Measurements from ENCODE around the gene SLC16A1.

Gene SLC16A1

GRCh38 chr1:112872551-112872962, 83.4 kb downstream of the SLC16A1 start:
- Histone ChIP-seq H3K79me2 (ENCODE audit: insufficient read depth, low read length) (no peaks in the 10 kb centered on the region), H3K9ac (ENCODE audit: low read length) (no peak overlapping the region), H3K36me3 (ENCODE audit: low read length) (no peaks in the 10 kb centered on the region), H3K4me3 (ENCODE audit: insufficient read depth, low read length, poor library complexity, severe bottlenecking) (no peak overlapping the region), H2AFZ (ENCODE audit: low read depth, low read length, severe bottlenecking) (no peak overlapping the region), H3F3A (ENCODE audit: insufficient read depth) (no peaks in the 10 kb centered on the region), H3K9me2 (replicated peaks; ENCODE audit: insufficient read depth, low read length) (no peaks in the 10 kb centered on the region), H3K27me3 (ENCODE audit: low read length) (no peaks in the 10 kb centered on the region), H3K4me2 (ENCODE audit: low read depth, low read length, poor library complexity, severe bottlenecking) (no peak overlapping the region), H3K9me3 (ENCODE audit: insufficient read depth, low read length) (no peaks in the 10 kb centered on the region), H4K20me1 (ENCODE audit: low read depth, low read length) (no peaks in the 10 kb centered on the region), H3K27ac (ENCODE audit: low read depth, low read length) (no peak overlapping the region)
- TF ChIP-seq EZH2phosphoT487 (conservative IDR thresholded peaks at IDR 0.05; ENCODE audit: low read length) = no peak
- TF ChIP-seq CTCF (IDR thresholded peaks at IDR 0.05; ENCODE audit: insufficient read depth, low read length, poor library complexity, severe bottlenecking) = no peak

GRCh38 chr1:112870887-112871646, 84.9 kb downstream of the SLC16A1 start:
- Histone ChIP-seq H3K36me3 (ENCODE audit: low read length) (no peaks in the 10 kb centered on the region), H4K20me1 (ENCODE audit: low read depth, low read length) (no peaks in the 10 kb centered on the region), H3K4me2 (ENCODE audit: low read depth, low read length, poor library complexity, severe bottlenecking) (no peak overlapping the region), H3F3A (ENCODE audit: insufficient read depth) (no peaks in the 10 kb centered on the region), H3K9me2 (replicated peaks; ENCODE audit: insufficient read depth, low read length) (no peaks in the 10 kb centered on the region), H3K79me2 (ENCODE audit: insufficient read depth, low read length) (no peaks in the 10 kb centered on the region), H2AFZ (ENCODE audit: low read depth, low read length, severe bottlenecking) (no peak overlapping the region), H3K27me3 (ENCODE audit: low read length) (no peaks in the 10 kb centered on the region), H3K9ac (ENCODE audit: low read length) (no peak overlapping the region), H3K4me3 (ENCODE audit: insufficient read depth, low read length, poor library complexity, severe bottlenecking) (no peak overlapping the region), H3K27ac (ENCODE audit: low read depth, low read length) (no peak overlapping the region), H3K9me3 (ENCODE audit: insufficient read depth, low read length) (no peaks in the 10 kb centered on the region)
- TF ChIP-seq CTCF (IDR thresholded peaks at IDR 0.05; ENCODE audit: insufficient read depth, low read length, poor library complexity, severe bottlenecking) = no peak
- TF ChIP-seq EZH2phosphoT487 (conservative IDR thresholded peaks at IDR 0.05; ENCODE audit: low read length) = 0 out of 2 replicates have a peak, but pooled peaks have one; percentile 80

GRCh38 chr1:112869895-112870294, 86.1 kb downstream of the SLC16A1 start:
- Histone ChIP-seq H3K4me2 (ENCODE audit: low read depth, low read length, poor library complexity, severe bottlenecking) (no peak overlapping the region), H3K9me3 (ENCODE audit: insufficient read depth, low read length) (no peaks in the 10 kb centered on the region), H3K27me3 (ENCODE audit: low read length) (no peaks in the 10 kb centered on the region), H3K9ac (ENCODE audit: low read length) (no peak overlapping the region), H3K79me2 (ENCODE audit: insufficient read depth, low read length) (no peaks in the 10 kb centered on the region), H3K36me3 (ENCODE audit: low read length) (no peaks in the 10 kb centered on the region), H4K20me1 (ENCODE audit: low read depth, low read length) (no peaks in the 10 kb centered on the region), H3K4me3 (ENCODE audit: insufficient read depth, low read length, poor library complexity, severe bottlenecking) (no peak overlapping the region), H3K9me2 (replicated peaks; ENCODE audit: insufficient read depth, low read length) (no peaks in the 10 kb centered on the region), H3F3A (ENCODE audit: insufficient read depth) (no peaks in the 10 kb centered on the region), H3K27ac (ENCODE audit: low read depth, low read length) (no peak overlapping the region), H2AFZ (ENCODE audit: low read depth, low read length, severe bottlenecking) (no peak overlapping the region)
- TF ChIP-seq CTCF (IDR thresholded peaks at IDR 0.05; ENCODE audit: insufficient read depth, low read length, poor library complexity, severe bottlenecking) = no peak
- no peak for TF ChIP-seq EZH2phosphoT487 (conservative IDR thresholded peaks at IDR 0.05; ENCODE audit: low read length)
